Thyroid gland (tissue), 4 donors: Measurements from ENCODE around the gene PPP2CA. TPM values are rescaled to one million over a fixed set of nuclear protein-coding genes. Genes with fewer than 3 reads are reported as not detected.
"Not testable (repeated sequence)": the region's sequence is repeated elsewhere in the genome, so short reads cannot be mapped to it uniquely, and the experiment has no call there.

Source experiments
- DNase-seq, 2 donors: peaks; one replicate each; pipeline ENCODE4 v3.0.0-alpha.2; 2019
- H3K27ac ChIP-seq, 3 donors: fragments of 200-600 bp; sonication (generic); 1 replicate in 2 of 3; 2 replicates in 1 of 3; pipeline ENCODE4 v1.5.1; 2016 to 2019; ENCODE audit warnings: mild to moderate bottlenecking in 1 of 3, moderate library complexity in 1 of 3
- H3K27me3 ChIP-seq: fragments of 200-600 bp; sonication (generic); one replicate; pipeline ENCODE4 v1.5.1; 2019
- H3K36me3 ChIP-seq, 2 donors: fragments of 200-600 bp; sonication (generic); one replicate each; pipeline ENCODE4 v1.5.1; 2016 to 2019
- H3K4me1 ChIP-seq, 2 donors: fragments of 200-600 bp; sonication (generic); one replicate each; pipeline ENCODE4 v1.5.1; 2017 to 2019
- H3K4me3 ChIP-seq, 3 donors: fragments of 200-600 bp; sonication (generic); replicated peaks in 1 of 3; 1 replicate in 2 of 3; 2 replicates in 1 of 3; pipeline ENCODE4 v1.5.1; 2016; ENCODE audit warnings: mild to moderate bottlenecking in 1 of 3
- H3K9me3 ChIP-seq: fragments of 200-600 bp; sonication (generic); one replicate; pipeline ENCODE4 v1.5.1; 2017
- POLR2A ChIP-seq, 2 donors: fragments of 450-650 bp; IDR thresholded peaks; one replicate each; pipeline ENCODE4 v1.6.1; 2017; ENCODE audit warnings: antibody characterized with exemption in 2 of 2, mild to moderate bottlenecking in 2 of 2, moderate library complexity in 1 of 2
- WGBS, 2 donors: methylation state at CpG; one replicate each; pipeline ENCODE4 v1.1.5; 2017; 5-methylcytosine and 5-hydroxymethylcytosine counted together
- intact Hi-C: fragments of 100-400 bp; cut with DNase I; formaldehyde crosslinking; loops from one replicate; pipeline ENCODE4 v1.15.1; 2023
- total RNA-seq, 4 donors: library from RNA; depleted of rRNA; stranded (reverse); fragments of >200 nt; gene quantifications; one replicate each; pipeline ENCODE4 v1.2.3, GENCODE V29; 2016
- TF ChIP-seq, protein P1 (sequence below), 6 experiments: fragments of 200-600 bp in 3 of 6; fragments of 450-650 bp in 3 of 6; sonication (generic) in 3 of 6; IDR thresholded peaks; one replicate each; pipeline ENCODE4 v1.5.1; 2016 to 2019; ENCODE audit warnings: antibody characterized with exemption in 6 of 6, mild to moderate bottlenecking in 2 of 6, inconsistent platforms in 1 of 6, moderate library complexity in 1 of 6

Gene PPP2CA
- total RNA-seq, 4 donors from 2014 or later: 78.2 to 220 (median 174) TPM

- WGBS, 2 donors: 80 to 86% methylated on average over 3 of the region's 3 CpGs
- no peaks in the 10 kb centered on the region for H3K9me3 ChIP-seq
- H3K4me3 ChIP-seq: no peak overlapping the region
- H3K27ac ChIP-seq: no peak overlapping the region
- intact Hi-C loops: no loop called here
- TF ChIP-seq POLR2A (IDR thresholded peaks at IDR 0.05): no peak
- TF ChIP-seq, protein P1, sequence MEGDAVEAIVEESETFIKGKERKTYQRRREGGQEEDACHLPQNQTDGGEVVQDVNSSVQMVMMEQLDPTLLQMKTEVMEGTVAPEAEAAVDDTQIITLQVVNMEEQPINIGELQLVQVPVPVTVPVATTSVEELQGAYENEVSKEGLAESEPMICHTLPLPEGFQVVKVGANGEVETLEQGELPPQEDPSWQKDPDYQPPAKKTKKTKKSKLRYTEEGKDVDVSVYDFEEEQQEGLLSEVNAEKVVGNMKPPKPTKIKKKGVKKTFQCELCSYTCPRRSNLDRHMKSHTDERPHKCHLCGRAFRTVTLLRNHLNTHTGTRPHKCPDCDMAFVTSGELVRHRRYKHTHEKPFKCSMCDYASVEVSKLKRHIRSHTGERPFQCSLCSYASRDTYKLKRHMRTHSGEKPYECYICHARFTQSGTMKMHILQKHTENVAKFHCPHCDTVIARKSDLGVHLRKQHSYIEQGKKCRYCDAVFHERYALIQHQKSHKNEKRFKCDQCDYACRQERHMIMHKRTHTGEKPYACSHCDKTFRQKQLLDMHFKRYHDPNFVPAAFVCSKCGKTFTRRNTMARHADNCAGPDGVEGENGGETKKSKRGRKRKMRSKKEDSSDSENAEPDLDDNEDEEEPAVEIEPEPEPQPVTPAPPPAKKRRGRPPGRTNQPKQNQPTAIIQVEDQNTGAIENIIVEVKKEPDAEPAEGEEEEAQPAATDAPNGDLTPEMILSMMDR (IDR thresholded peaks at IDR 0.05): no peak
- H3K36me3 ChIP-seq: no peaks in the 10 kb centered on the region
- no peaks in the 10 kb centered on the region for H3K27me3 ChIP-seq
- H3K4me1 ChIP-seq: no peaks in the 10 kb centered on the region
- DNase-seq: no peak
Observed at GRCh38 chr5:134268019-134268601, 42.2 kb upstream of the PPP2CA start.

- intact Hi-C loops: no loop called here
- Histone ChIP-seq H3K36me3 (no peaks in the 10 kb centered on the region), H3K27ac (no peak overlapping the region), H3K4me3 (no peak overlapping the region), H3K4me1 (no peaks in the 10 kb centered on the region), H3K27me3 (no peaks in the 10 kb centered on the region), H3K9me3 (no peaks in the 10 kb centered on the region)
- WGBS, 2 donors: 82 to 83% methylated on average over 7 of the region's 7 CpGs
- no peak for DNase-seq
- no peak for TF ChIP-seq POLR2A (IDR thresholded peaks at IDR 0.05)
- TF ChIP-seq, protein P1 (IDR thresholded peaks at IDR 0.05): no peak
Observed at GRCh38 chr5:134267366-134268018, 41.6 kb upstream of the PPP2CA start.

DNA sequence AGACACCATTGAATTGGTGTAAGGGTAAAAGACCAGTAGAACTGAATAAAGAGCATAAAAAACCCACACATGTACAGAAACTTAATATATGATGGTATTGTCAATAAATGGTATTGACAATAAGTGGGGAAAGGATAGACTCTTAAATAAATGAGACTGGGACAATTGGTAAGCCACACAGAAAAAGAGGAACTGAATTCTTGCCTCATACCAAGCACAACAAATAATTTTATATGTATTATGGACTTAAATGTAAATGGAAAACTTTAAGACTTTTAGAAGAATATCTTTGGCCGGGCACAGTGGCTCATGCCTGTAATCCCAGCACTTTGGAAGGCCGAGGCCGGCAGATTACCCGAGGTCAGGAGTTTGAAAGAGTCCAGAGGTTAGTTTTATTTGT is 37.9 kb upstream of the PPP2CA start:
- TF ChIP-seq, protein P1 (IDR thresholded peaks at IDR 0.05): no peak
- no peak for TF ChIP-seq POLR2A (IDR thresholded peaks at IDR 0.05)
- 91 to 95% methylated on average over 4 of the region's 4 CpGs for WGBS, 2 donors
- intact Hi-C loops: no loop called here
- DNase-seq: no peak
- Histone ChIP-seq H3K4me1 (no peaks in the 10 kb centered on the region), H3K9me3 (no peaks in the 10 kb centered on the region), H3K4me3 (no peak overlapping the region), H3K36me3 (no peaks in the 10 kb centered on the region), H3K27ac (no peak overlapping the region), H3K27me3 (no peaks in the 10 kb centered on the region)

- intact Hi-C loops, DNase-seq, H3K36me3 ChIP-seq, H3K27me3 ChIP-seq, H3K9me3 ChIP-seq, H3K27ac ChIP-seq, H3K4me1 ChIP-seq, H3K4me3 ChIP-seq: not testable (repeated sequence)
- 56 to 57% methylated on average over 5 of the region's 5 CpGs for whole genome bisulfite sequencing, 2 donors
Observed at GRCh38 chr5:134262629-134263028, 36.8 kb upstream of the PPP2CA start.

DNA sequence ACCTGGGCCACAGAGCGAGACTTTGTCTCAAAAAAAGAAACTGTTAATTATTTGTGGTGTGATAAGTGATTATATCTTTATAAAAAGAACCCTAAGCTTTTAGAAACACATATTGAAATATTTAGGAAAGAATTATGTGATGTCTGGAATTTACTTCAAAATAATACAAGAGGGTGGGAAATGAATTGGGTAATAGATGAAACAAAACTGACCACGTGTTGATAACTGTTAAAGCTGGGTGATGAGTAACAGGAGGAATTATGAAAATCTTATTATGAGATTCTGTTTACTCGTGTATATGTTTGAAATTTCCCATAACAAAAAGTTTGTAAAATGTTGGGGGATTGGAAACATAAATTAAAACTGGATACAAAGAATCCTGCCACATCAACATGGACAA is 33.0 kb upstream of the PPP2CA start:
- intact Hi-C loops: no loop called here
- no peaks in the 10 kb centered on the region for H3K4me1 ChIP-seq
- WGBS, 2 donors: 74 to 79% methylated on average over 3 of the region's 3 CpGs
- H3K27me3 ChIP-seq: no peaks in the 10 kb centered on the region
- TF ChIP-seq POLR2A (IDR thresholded peaks at IDR 0.05): no peak
- TF ChIP-seq, protein P1 (IDR thresholded peaks at IDR 0.05): no peak
- H3K4me3 ChIP-seq: no peak overlapping the region
- no peaks in the 10 kb centered on the region for H3K9me3 ChIP-seq
- no peaks in the 10 kb centered on the region for H3K36me3 ChIP-seq
- DNase-seq: no peak
- H3K27ac ChIP-seq: no peak overlapping the region
